ENCODE results near the gene SFXN5.

Gene SFXN5

DNA sequence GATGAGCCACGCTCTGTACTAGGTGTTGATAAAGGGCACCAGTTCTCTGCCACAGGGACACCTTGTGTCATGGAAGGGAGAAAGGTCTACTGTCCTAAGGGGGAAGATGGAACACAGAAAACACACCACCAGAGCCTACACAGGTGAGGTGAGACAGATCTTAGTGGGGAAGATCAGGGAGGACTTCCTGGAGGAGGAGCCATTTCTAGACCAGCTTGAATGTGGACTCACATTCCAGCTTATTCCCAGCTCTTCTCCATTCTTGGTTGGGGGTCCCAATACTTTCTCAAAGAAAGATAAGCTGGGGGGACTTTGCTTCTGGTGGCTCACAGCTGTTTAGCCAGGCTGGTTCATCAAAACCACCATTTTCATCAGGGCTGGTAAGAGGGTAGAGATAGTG lies 118.0 kb downstream of the SFXN5 start:
- H3K27ac Mint-ChIP-seq: peak overlapping the region; percentile 2
- H3K36me3 Mint-ChIP-seq: peaks cover 6% of the 10 kb centered on the region
- no peaks in the 10 kb centered on the region for H3K9me3 Mint-ChIP-seq (ENCODE audit: low read depth)
- peak overlapping the region; percentile 36 for H3K4me3 Mint-ChIP-seq
- no peaks in the 10 kb centered on the region for H3K27me3 Mint-ChIP-seq
- H3K4me1 Mint-ChIP-seq (ENCODE audit: low read depth): peaks cover 28% of the 10 kb centered on the region

DNA sequence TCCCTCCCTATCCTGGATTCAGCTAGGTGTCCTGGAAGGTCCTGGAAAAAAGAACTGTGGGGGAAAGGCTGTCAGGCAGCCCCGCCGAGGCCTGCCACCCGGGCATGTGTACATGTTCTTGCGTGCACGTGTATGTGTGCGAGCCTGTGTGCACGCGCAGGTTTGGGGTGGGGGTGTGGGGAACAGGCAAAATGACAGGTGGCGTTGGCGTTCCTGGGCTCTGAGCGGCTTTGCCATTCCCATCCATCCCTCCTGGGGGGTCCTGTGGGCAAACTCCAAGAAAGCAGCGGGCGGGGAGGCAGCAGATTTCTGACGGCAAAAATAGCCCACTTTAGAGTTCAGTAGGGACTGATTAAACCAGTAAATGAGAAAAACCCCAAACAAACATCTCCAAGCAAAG lies 118.6 kb downstream of the SFXN5 start:
- peaks cover 28% of the 10 kb centered on the region for H3K4me1 Mint-ChIP-seq (ENCODE audit: low read depth)
- no peak overlapping the region for H3K27ac Mint-ChIP-seq
- peaks cover 6% of the 10 kb centered on the region for H3K36me3 Mint-ChIP-seq
- H3K27me3 Mint-ChIP-seq: no peaks in the 10 kb centered on the region
- H3K9me3 Mint-ChIP-seq (ENCODE audit: low read depth): no peaks in the 10 kb centered on the region
- H3K4me3 Mint-ChIP-seq: no peak overlapping the region

DNA sequence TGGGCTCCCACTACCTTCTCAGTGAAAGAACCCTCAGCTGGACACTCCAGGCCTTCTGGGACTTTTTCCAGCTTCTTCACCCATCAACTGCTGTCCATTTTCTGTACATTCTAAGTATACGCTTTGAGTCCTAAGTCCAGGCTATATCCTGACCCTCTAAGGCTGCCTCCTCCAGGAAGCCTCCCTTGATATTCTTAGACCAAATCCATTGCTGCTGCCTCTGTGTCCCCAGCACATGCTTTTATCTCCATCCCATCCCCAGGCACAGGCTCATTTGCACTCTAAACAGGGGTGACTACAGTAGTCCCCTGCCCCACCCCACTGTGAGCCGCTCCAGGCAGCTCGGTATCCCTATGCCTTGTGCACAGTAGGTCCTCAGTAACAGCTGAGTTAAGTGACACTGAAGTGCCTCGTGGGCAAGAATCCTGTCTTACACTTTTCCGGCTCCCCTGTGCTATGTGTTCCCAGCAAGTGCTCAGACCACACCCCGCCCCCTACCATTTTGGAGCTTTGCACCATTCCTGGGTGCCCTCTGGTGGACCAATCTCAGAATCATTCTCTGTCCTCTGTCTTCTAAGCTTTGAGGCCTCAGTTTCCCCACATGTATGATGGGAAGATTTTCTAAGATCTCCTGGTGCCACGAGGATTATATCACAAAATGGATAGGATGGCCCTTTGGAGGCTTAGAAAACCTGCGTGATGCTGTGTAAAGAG lies 119.2 kb downstream of the SFXN5 start:
- no peak overlapping the region for H3K4me3 Mint-ChIP-seq
- no peaks in the 10 kb centered on the region for H3K27me3 Mint-ChIP-seq
- no peaks in the 10 kb centered on the region for H3K9me3 Mint-ChIP-seq (ENCODE audit: low read depth)
- H3K27ac Mint-ChIP-seq: no peak overlapping the region
- peaks cover 6% of the 10 kb centered on the region for H3K36me3 Mint-ChIP-seq
- H3K4me1 Mint-ChIP-seq (ENCODE audit: low read depth): peaks cover 28% of the 10 kb centered on the region

DNA sequence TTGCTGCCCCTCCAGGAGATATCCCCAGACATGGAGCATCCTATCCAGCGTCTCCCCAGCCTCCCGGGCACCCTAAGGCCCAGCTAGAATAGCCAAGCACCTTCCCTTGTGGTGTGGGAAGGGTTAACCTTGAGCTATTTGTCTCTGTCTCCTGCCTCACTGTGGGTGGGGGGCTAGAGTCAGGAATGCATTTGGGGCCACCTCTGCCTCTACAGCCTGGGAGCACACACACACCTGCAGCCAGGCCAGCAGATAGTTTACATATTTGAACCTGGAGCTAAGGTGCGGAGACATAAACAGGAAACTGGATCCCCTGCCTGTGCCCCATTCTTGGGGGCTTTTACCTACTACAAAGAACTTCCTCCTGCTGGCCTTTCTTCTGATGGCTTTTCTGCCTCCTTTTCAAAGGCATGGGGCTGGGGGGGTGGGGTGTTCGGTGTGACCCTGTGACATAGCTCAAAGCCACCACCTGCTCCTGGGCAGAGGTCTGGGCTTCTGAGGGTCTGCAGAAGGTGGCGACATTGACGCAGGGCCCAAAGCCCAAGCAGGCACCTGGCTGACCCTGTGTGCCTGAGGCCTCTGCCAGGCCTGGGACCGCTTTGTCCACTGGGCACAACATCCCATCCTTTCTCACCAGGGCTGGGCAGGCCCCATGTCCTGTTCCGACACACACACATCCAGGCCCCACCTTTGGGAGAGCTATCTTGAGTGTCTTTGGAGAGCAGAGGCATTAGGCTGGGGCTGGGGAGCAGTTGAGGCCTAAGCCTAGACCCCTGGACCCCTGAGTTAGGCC lies 120.0 kb downstream of the SFXN5 start:
- Mint-ChIP-seq H3K36me3 (no peaks in the 10 kb centered on the region), H3K9me3 (ENCODE audit: low read depth) (no peaks in the 10 kb centered on the region), H3K27me3 (no peaks in the 10 kb centered on the region), H3K4me3 (no peak overlapping the region), H3K27ac (no peak overlapping the region), H3K4me1 (ENCODE audit: low read depth) (peaks cover 25% of the 10 kb centered on the region)

DNA sequence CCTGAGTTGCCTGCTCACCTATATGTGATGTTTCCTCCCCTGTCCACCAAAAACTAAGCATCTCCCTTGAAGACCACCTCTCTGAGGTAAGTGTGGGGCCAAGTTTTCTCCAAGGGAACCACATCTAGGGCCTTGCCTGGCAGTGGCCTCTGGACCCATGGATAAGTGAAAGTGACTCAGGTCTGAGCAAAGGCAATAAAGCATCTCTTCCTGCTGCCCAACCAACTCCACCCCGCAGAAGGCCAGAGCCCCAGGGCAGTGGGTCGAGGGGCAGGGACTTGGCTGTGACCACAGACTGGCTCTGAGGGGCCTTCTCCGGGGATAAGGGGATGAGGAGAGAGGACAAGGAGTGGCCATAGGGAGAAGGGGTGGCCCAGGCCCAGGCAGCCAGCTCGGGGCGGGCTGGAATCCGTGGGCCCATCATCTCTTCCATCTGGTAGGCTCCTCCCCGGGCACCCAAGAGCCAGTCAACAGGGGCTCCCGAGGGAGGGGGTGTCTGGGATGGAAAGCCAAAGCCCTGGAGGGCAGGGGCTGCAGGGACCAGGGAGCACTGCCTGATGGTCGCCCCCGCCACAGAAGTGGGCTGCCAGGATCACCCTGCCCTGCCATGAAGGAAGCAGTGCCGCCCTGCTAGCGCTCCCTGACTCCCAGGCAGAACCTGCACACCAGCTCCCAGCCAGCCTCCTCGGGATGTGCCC lies 120.8 kb downstream of the SFXN5 start:
- Mint-ChIP-seq H3K9me3 (ENCODE audit: low read depth) (no peaks in the 10 kb centered on the region), H3K27ac (no peak overlapping the region), H3K36me3 (no peaks in the 10 kb centered on the region), H3K4me1 (ENCODE audit: low read depth) (peaks cover 25% of the 10 kb centered on the region), H3K27me3 (no peaks in the 10 kb centered on the region), H3K4me3 (no peak overlapping the region)

DNA sequence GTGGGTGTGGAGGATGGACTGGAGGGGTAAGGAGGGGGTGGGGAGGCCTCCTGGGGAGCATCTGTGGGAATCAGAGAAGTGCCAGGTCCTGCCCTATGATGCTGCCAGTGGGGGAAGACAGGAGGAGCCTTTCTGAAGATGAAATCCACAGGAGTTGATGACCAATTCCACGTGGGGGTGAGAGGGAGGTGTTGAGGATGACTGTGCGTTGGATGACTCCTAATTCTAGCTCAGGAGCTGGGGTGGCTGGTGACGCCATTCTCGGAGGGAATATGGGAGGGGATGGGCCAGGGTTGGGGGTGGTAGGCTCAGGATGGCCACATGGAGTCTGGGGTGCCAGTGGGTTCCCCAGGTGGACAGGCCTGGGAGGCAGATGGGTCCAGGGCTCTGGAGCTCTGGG lies 121.9 kb downstream of the SFXN5 start:
- H3K9me3 Mint-ChIP-seq (ENCODE audit: low read depth): no peaks in the 10 kb centered on the region
- H3K4me1 Mint-ChIP-seq (ENCODE audit: low read depth): peaks cover 18% of the 10 kb centered on the region
- H3K4me3 Mint-ChIP-seq: no peak overlapping the region
- H3K36me3 Mint-ChIP-seq: no peaks in the 10 kb centered on the region
- no peak overlapping the region for H3K27ac Mint-ChIP-seq
- no peaks in the 10 kb centered on the region for H3K27me3 Mint-ChIP-seq

DNA sequence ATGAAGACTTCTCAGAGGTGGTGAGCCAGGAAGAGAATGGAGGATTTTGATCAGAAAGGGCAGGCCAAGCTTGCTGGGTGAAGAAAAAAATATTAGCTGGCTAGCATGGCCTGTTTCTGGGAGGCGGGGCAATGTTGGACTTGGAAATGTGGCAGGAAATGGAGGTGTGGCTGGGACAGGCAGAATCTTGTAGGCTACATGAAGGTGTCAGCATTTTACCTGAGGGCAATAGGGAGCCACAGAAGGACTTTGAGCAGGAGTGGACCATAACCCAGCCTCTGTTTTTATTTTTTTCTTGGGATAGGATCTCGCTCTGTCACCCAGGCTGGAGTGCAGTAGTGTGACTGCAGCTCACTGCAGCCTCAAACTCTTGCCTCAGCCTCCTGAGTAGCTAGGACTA lies 122.5 kb downstream of the SFXN5 start:
- peaks cover 12% of the 10 kb centered on the region for H3K4me1 Mint-ChIP-seq (ENCODE audit: low read depth)
- H3K27me3 Mint-ChIP-seq: no peaks in the 10 kb centered on the region
- H3K4me3 Mint-ChIP-seq: no peak overlapping the region
- H3K9me3 Mint-ChIP-seq (ENCODE audit: low read depth): no peaks in the 10 kb centered on the region
- no peak overlapping the region for H3K27ac Mint-ChIP-seq
- H3K36me3 Mint-ChIP-seq: no peaks in the 10 kb centered on the region

DNA sequence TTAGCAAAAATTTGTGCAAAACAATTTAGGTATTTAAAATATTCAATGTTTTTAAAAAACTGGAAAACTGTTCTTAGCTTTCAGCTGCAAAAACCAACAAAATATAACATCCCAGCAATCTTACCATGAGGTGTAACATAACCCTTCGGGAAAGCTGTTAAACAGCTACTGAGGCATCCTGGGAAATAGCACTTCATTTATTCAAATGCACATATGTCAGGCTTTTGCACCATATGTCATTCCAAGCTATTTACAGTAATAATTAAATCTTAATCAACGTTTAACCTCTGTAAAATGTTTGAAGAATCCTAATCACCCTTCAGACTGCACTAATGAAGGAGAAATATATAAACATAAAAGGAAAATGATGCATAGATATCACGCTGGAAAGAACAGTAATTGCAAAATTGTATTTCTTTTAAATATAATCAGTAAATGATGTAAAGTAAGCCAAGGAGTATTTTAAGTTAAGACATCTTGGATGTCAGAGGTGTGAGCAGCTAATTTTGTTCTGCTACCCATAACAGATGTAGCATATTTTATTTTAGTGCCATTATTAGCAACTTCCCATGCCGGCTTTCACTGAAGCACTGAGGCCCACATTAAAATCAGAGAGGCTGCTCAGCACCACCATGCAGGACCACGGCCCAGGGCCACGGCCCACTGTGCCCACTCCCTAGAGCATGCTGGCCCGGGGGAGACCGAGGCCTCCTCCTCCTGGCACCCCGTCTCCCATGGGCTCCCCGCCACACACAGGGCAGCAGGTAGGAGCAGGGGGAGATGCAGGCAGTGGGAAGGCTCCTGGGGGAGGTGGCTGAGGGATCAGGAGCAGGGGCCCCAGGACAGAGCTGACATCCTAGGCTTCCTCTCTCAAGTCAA lies 123.3 kb downstream of the SFXN5 start:
- Mint-ChIP-seq H3K4me1 (ENCODE audit: low read depth) (peaks cover 4% of the 10 kb centered on the region), H3K27me3 (no peaks in the 10 kb centered on the region), H3K9me3 (ENCODE audit: low read depth) (no peaks in the 10 kb centered on the region), H3K36me3 (no peaks in the 10 kb centered on the region), H3K27ac (no peak overlapping the region), H3K4me3 (no peak overlapping the region)

DNA sequence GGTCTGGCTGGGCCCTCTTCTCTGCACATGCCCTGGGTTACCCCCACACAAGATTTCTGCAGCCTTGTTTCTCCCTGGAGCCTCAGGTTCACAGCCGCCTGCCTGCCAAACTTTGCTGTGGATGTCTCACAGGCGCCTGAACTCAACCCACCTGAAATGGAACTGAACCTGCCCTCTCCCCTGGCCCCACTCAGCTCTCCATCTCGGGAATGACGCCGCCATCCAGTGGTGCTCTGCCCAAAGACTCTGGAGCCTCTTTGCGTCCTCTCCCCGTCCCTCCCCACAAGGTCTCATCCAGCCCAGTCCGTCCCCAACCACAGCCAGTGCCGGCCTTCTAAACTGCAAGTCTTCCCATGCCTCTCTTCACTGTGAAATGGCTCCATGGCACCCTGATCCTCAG lies 125.0 kb downstream of the SFXN5 start:
- no peaks in the 10 kb centered on the region for H3K4me1 Mint-ChIP-seq (ENCODE audit: low read depth)
- no peak overlapping the region for H3K4me3 Mint-ChIP-seq
- no peaks in the 10 kb centered on the region for H3K9me3 Mint-ChIP-seq (ENCODE audit: low read depth)
- H3K27ac Mint-ChIP-seq: no peak overlapping the region
- H3K27me3 Mint-ChIP-seq: no peaks in the 10 kb centered on the region
- no peaks in the 10 kb centered on the region for H3K36me3 Mint-ChIP-seq

DNA sequence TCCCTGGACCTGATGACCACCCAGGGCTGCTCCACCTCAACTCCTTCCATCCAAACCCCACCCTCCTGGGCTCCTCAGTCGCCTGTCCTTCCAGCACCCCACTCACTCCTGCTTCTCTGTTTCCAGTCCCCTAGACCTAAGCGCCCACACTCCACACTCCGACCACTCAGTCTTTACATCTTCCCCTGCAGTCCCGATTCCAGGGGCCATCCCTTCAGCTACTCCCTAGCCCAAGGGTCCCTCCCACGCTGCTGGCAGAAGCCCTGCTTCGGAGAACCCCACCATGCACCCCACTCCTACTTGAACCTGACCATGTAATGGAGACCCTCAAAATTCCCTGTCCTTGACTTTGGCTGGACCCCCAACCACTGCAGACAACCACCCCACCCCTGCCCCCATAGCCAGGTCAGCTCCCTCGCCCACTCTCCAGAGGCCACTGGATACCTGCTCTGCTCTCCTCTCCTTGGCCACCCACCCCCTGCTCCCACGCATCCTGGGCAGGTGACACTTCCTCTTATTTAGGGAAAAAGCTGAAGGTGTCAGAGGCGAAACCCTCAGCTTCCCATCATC lies 126.0 kb downstream of the SFXN5 start:
- H3K4me3 Mint-ChIP-seq: no peak overlapping the region
- H3K27me3 Mint-ChIP-seq: no peaks in the 10 kb centered on the region
- H3K27ac Mint-ChIP-seq: no peak overlapping the region
- H3K36me3 Mint-ChIP-seq: no peaks in the 10 kb centered on the region
- H3K4me1 Mint-ChIP-seq (ENCODE audit: low read depth): no peaks in the 10 kb centered on the region
- no peaks in the 10 kb centered on the region for H3K9me3 Mint-ChIP-seq (ENCODE audit: low read depth)

DNA sequence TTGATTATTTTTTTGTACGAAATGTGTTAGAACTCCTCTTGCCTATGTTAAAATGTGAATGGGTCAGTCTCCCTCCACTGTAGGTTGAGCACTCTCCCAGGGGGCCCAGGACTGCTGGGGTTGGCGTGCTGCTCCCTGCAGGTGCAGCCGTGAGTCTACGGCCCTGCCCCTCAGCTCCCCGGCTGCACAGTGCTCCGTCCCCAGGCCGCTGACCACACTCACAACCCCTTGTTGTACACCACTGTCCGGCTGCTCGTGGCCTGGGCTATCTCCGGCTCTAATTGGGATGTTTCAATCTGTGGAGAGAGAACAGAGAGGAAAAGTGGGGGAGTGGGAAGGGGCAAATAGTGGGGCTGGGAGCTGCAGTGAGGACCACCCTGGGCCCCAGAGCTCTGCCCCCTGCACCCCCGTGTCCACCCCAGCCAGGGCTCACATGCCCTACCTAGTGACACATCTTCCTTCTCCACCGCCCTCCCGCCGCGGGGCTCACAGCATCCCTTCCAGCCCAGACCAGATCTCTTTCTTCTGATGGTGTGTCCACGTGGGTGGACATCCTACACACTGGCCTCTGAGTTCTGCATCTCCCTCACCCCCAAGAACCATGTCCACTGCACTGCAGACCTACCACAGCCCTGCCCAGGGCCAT lies 126.6 kb downstream of the SFXN5 start:
- no peaks in the 10 kb centered on the region for H3K4me1 Mint-ChIP-seq (ENCODE audit: low read depth)
- no peaks in the 10 kb centered on the region for H3K36me3 Mint-ChIP-seq
- no peaks in the 10 kb centered on the region for H3K27me3 Mint-ChIP-seq
- H3K9me3 Mint-ChIP-seq (ENCODE audit: low read depth): no peaks in the 10 kb centered on the region
- H3K4me3 Mint-ChIP-seq: no peak overlapping the region
- H3K27ac Mint-ChIP-seq: no peak overlapping the region

DNA sequence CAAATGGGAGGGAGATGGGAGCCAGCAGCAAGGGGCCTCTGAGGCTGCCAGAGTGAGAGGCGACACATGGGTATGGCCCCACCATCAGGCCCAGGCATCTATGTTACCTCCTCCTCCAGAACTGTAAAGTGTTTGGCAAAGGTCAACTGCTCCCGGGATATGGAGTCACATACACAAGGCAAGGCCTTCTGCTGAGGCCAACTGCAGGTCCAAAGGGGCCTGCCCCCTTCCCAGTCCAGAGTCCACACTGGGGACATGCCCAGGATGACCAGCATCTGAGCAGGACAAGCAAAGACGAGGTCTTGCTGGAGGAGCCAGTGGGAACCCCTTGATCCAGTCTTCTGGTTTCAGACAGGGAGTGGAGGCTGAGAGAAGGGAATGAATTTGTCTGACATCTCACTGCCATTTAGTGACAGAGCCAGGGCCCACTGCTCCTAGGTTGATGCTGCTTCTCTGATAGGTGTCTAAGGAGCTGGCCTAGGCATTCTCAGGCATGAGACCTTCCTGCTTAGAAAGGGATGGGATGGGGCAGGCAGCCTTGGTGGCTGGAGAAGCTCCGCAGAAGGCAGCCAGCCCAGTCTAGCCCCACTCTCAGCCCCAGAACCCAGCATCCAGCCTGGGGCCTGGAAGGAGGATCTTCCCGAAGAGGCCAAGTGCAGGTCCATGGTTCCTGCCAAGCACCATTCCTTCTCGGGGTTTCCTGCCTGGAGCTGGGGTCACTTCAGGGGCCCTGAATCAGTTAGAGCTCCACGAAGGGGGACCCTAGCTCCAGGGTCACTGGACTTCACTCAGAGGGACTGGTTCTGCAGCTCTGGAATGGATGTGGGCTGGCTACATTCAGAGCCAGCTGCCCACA lies 127.7 kb downstream of the SFXN5 start:
- H3K4me3 Mint-ChIP-seq: no peak overlapping the region
- no peaks in the 10 kb centered on the region for H3K27me3 Mint-ChIP-seq
- no peaks in the 10 kb centered on the region for H3K9me3 Mint-ChIP-seq (ENCODE audit: low read depth)
- no peaks in the 10 kb centered on the region for H3K36me3 Mint-ChIP-seq
- no peak overlapping the region for H3K27ac Mint-ChIP-seq
- no peaks in the 10 kb centered on the region for H3K4me1 Mint-ChIP-seq (ENCODE audit: low read depth)

DNA sequence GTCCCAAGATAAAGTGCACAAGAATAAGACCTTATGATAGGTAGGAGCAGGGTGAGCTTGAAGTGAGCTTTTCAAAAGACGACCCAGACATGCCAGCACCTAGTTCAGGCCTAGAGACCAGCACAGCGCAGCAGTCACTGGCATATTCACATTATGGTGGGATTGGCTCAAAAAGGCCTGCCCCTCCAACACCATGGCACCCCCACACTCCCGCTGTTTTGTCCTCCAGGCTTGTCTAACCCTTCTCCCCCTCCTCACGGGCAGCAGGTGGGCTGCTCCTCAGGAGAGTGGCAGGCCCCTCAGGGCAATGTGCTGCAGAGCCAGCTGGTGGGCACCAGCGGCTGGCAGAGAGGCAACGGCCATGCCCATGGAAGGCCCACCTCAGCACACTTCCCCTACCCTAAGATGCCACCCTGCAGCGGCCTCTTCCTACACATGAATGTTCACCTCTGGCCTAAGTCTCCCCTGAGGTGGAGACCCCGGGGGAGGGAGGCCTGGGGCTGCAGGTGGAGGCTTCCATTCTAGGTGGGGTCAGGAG lies 128.6 kb downstream of the SFXN5 start:
- no peaks in the 10 kb centered on the region for H3K27me3 Mint-ChIP-seq
- no peak overlapping the region for H3K27ac Mint-ChIP-seq
- no peaks in the 10 kb centered on the region for H3K4me1 Mint-ChIP-seq (ENCODE audit: low read depth)
- no peaks in the 10 kb centered on the region for H3K9me3 Mint-ChIP-seq (ENCODE audit: low read depth)
- H3K36me3 Mint-ChIP-seq: no peaks in the 10 kb centered on the region
- H3K4me3 Mint-ChIP-seq: no peak overlapping the region

Data from activated naive CD8-positive, alpha-beta T cell (primary cell).